Measurements from ENCODE around the gene HBG1.

GRCh38 chr11:5247472-5248192, 2.0 kb downstream of the HBG1 start:
- TF ChIP-seq POLR2A (IDR thresholded peaks at IDR 0.05; ENCODE audit: extremely low read depth, insufficient read length) (no peak), CTCF (IDR thresholded peaks at IDR 0.05; ENCODE audit: low read depth, low read length) (no peak), MAX (IDR thresholded peaks at IDR 0.05; ENCODE audit: low read depth, low read length) (no peak), MYC (IDR thresholded peaks at IDR 0.05; ENCODE audit: low read depth, low read length) (no peak)
